ENCODE results near the gene ACO1. TPM values are rescaled to one million over a fixed set of nuclear protein-coding genes. Genes with fewer than 3 reads are reported as not detected.

ACO1 gene
- polyA plus RNA-seq, 3 donors: 2.9 to 12.5 (median 10.5) TPM

DNA sequence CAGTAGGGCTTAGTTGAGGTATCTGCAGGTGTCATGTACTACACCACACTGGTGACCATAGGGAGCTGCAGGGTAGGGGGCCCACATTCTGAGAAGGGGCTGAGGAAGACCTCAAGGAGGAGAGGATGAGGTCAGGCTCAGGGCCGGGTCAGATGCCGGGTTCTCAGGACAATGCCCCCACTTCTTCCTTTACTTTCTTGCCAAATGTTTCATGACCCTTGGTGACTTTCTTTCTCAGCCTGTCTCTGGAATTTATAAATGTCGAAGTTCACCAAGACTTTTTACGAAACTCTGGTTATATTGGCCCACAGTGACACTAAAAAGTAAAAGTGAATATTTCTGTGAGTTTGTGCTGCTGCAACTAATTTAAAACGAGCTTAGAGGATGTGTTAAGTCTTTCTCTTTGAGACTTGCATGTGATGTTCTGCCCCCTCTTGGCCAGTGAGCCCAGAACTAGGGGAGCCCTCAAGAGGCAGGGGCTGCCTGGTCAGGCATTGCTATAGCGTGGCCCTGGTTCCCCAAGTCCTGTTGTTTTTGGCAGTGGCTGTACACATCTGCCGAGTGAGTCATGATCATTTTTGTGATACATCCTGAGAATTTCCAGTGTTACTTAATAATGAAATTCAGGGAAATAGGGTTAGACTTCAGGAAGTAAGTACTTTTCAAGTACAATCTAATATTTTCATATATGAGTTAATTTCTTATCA, 11.2 kb downstream of the ACO1 start:
- Mint-ChIP-seq H3K36me3 (peaks cover 0 to 2% of the 10 kb centered on the region in 2 donors), H3K9me3 (peaks cover 0 to 7% (median 0%) of the 10 kb centered on the region in 7 donors), H3K4me1 (no peaks in the 10 kb centered on the region), H3K27me3 (ENCODE audit: low read depth in 3 of 3) (peaks cover 0 to 3% (median 0%) of the 10 kb centered on the region in 3 donors), H3K27ac (no peak overlapping the region), H3K4me3 (no peak overlapping the region)
- Histone ChIP-seq H3K9me3 (replicated peaks in 1 of 2; ENCODE audit: control insufficient read depth in 1 of 2, insufficient read depth in 1 of 2, low read length in 2 of 2) (no peaks in the 10 kb centered on the region), H3K79me2 (ENCODE audit: insufficient read depth, low read length) (no peaks in the 10 kb centered on the region), H3K4me1 (ENCODE audit: control insufficient read depth in 1 of 2, insufficient read depth in 2 of 2, low read length in 2 of 2) (no peaks in the 10 kb centered on the region), H2AFZ (ENCODE audit: insufficient read depth, low read depth, low read length, poor library complexity, severe bottlenecking) (no peak overlapping the region), H4K20me1 (ENCODE audit: insufficient read depth, low read length) (no peaks in the 10 kb centered on the region), H3K4me3 (replicated peaks in 1 of 3; ENCODE audit: low read depth in 2 of 3, low read length in 3 of 3) (no peak overlapping the region), H3K27me3 (ENCODE audit: control insufficient read depth in 2 of 2, insufficient read depth in 2 of 2, low read length in 2 of 2) (no peaks in the 10 kb centered on the region), H3K27ac (ENCODE audit: low read depth in 1 of 2, low read length in 2 of 2) (no peak overlapping the region), H3K4me2 (replicated peaks; ENCODE audit: extremely low read depth, low read length, poor library complexity, severe bottlenecking) (no peak overlapping the region), H3K9ac (ENCODE audit: insufficient read depth, low read length, poor library complexity, severe bottlenecking) (no peak overlapping the region), H3K36me3 (replicated peaks in 1 of 2; ENCODE audit: control insufficient read depth in 1 of 2, insufficient read depth in 2 of 2, low read length in 2 of 2) (no peaks in the 10 kb centered on the region)
- WGBS (ENCODE audit: insufficient coverage): 94% methylated on average over 3 of the region's 7 CpGs
- peak in 1 of 3 donors; percentile 49 for DNase-seq
- intact Hi-C loops (cut with micrococcal nuclease): no loop called here
- TF ChIP-seq, protein P1, sequence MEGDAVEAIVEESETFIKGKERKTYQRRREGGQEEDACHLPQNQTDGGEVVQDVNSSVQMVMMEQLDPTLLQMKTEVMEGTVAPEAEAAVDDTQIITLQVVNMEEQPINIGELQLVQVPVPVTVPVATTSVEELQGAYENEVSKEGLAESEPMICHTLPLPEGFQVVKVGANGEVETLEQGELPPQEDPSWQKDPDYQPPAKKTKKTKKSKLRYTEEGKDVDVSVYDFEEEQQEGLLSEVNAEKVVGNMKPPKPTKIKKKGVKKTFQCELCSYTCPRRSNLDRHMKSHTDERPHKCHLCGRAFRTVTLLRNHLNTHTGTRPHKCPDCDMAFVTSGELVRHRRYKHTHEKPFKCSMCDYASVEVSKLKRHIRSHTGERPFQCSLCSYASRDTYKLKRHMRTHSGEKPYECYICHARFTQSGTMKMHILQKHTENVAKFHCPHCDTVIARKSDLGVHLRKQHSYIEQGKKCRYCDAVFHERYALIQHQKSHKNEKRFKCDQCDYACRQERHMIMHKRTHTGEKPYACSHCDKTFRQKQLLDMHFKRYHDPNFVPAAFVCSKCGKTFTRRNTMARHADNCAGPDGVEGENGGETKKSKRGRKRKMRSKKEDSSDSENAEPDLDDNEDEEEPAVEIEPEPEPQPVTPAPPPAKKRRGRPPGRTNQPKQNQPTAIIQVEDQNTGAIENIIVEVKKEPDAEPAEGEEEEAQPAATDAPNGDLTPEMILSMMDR (IDR thresholded peaks at IDR 0.05): no peak

DNA sequence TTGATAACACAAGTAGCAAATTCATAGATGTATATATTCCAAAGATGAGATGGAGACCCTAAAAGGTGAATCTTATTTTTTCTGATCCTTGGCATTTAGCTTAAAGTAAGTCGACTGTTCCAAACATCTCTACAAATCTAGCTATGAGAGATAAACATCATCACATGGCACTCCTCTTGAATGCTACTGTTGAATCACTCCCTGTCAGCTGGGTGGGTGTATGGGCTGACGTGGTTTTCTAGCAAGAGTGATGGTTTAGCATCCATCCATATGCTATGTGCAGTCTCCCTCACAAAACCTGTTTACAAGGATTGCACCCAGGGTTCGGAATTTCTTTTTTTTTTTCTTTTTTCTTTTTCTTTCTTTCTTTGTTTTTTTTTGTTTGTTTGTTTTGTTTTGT, 13.8 kb downstream of the ACO1 start:
- Histone ChIP-seq H3K27me3 (ENCODE audit: control insufficient read depth in 2 of 2, insufficient read depth in 2 of 2, low read length in 2 of 2) (no peaks in the 10 kb centered on the region), H3K9ac (ENCODE audit: insufficient read depth, low read length, poor library complexity, severe bottlenecking) (no peak overlapping the region), H3K36me3 (replicated peaks in 1 of 2; ENCODE audit: control insufficient read depth in 1 of 2, insufficient read depth in 2 of 2, low read length in 2 of 2) (no peaks in the 10 kb centered on the region), H3K4me3 (replicated peaks in 1 of 3; ENCODE audit: low read depth in 2 of 3, low read length in 3 of 3) (no peak overlapping the region), H3K79me2 (ENCODE audit: insufficient read depth, low read length) (no peaks in the 10 kb centered on the region), H3K4me2 (replicated peaks; ENCODE audit: extremely low read depth, low read length, poor library complexity, severe bottlenecking) (no peak overlapping the region), H3K4me1 (ENCODE audit: control insufficient read depth in 1 of 2, insufficient read depth in 2 of 2, low read length in 2 of 2) (no peaks in the 10 kb centered on the region), H3K27ac (ENCODE audit: low read depth in 1 of 2, low read length in 2 of 2) (no peak overlapping the region), H3K9me3 (replicated peaks in 1 of 2; ENCODE audit: control insufficient read depth in 1 of 2, insufficient read depth in 1 of 2, low read length in 2 of 2) (no peaks in the 10 kb centered on the region), H4K20me1 (ENCODE audit: insufficient read depth, low read length) (no peaks in the 10 kb centered on the region), H2AFZ (ENCODE audit: insufficient read depth, low read depth, low read length, poor library complexity, severe bottlenecking) (no peak overlapping the region)
- TF ChIP-seq, protein P1 (IDR thresholded peaks at IDR 0.05): no peak
- Mint-ChIP-seq H3K27me3 (ENCODE audit: low read depth in 3 of 3) (peaks cover 0 to 3% (median 0%) of the 10 kb centered on the region in 3 donors), H3K36me3 (peaks cover 0 to 2% of the 10 kb centered on the region in 2 donors), H3K27ac (no peak overlapping the region), H3K4me3 (no peak overlapping the region), H3K9me3 (peaks cover 0 to 3% (median 0%) of the 10 kb centered on the region in 7 donors), H3K4me1 (no peaks in the 10 kb centered on the region)
- DNase-seq: no peak
- WGBS (ENCODE audit: insufficient coverage): no CpG with 5 or more reads among the region's 3 CpGs
- intact Hi-C loops (cut with micrococcal nuclease): no loop called here

Data from CD14-positive monocyte (primary cell).